Bronchial epithelial cell (primary cell): ENCODE measurements around the gene HOXC9. TPM values are rescaled to one million over a fixed set of nuclear protein-coding genes. Genes with fewer than 3 reads are reported as not detected.

Experiments
- DNase-seq: peaks from one replicate; pipeline ENCODE4 v3.0.0-alpha.2; 2010; ENCODE audit warnings: low read depth
- FAIRE-seq: peaks from 2 replicates; lab custom pipeline; 2011; peaks lifted over from hg19 to GRCh38; lab: Jason Lieb, UNC
- H3K27me3 ChIP-seq: 2 replicates; pipeline ENCODE4 v1.5.1; 2011; ENCODE audit warnings: low read length; ENCODE audit not compliant: control insufficient read depth, insufficient read depth
- H3K36me3 ChIP-seq: 2 replicates; pipeline ENCODE4 v1.5.1; 2011; ENCODE audit warnings: low read length; ENCODE audit not compliant: control insufficient read depth, insufficient read depth
- H3K4me3 ChIP-seq: 2 replicates; pipeline ENCODE4 v1.5.1; 2011; ENCODE audit warnings: mild to moderate bottlenecking, low read depth, low read length, control low read depth
- CTCF ChIP-seq: IDR thresholded peaks from 2 replicates; pipeline ENCODE4 v1.5.1; 2011; ENCODE audit warnings: mild to moderate bottlenecking, moderate library complexity, low read length, control low read depth, inconsistent platforms; ENCODE audit not compliant: insufficient read depth, severe bottlenecking
- total RNA-seq: library from RNA; depleted of rRNA; stranded (reverse); fragments of >200 nt; gene quantifications from 2 replicates; pipeline ENCODE4 v1.2.1, GENCODE V29; 2014

HOXC9 gene
- total RNA-seq, 1 donor from 2014 or later: not detected

- no peak for TF ChIP-seq CTCF
- FAIRE-seq (no peak), DNase-seq (no peak)
- Histone ChIP-seq H3K27me3 (peaks cover 82% of the 10 kb centered on the region), H3K36me3 (no peaks in the 10 kb centered on the region), H3K4me3 (no peak overlapping the region)
Measured at GRCh38 chr12:53976823-53977595, 23.0 kb upstream of the HOXC9 start.

GRCh38 chr12:53977596-53978445 is 22.1 kb upstream of the HOXC9 start:
- TF ChIP-seq CTCF: no peak
- FAIRE-seq (no peak), DNase-seq (no peak)
- Histone ChIP-seq H3K27me3 (peaks cover 82% of the 10 kb centered on the region), H3K4me3 (no peak overlapping the region), H3K36me3 (no peaks in the 10 kb centered on the region)

GRCh38 chr12:53978477-53979356 is 21.2 kb upstream of the HOXC9 start:
- no peak for FAIRE-seq

GRCh38 chr12:53980104-53980801 is 19.7 kb upstream of the HOXC9 start:
- Histone ChIP-seq H3K36me3 (no peaks in the 10 kb centered on the region), H3K27me3 (peaks cover 84% of the 10 kb centered on the region), H3K4me3 (no peak overlapping the region)
- DNase-seq (no peak), FAIRE-seq (no peak)
- no peak for TF ChIP-seq CTCF

More at GRCh38 chr12:53978477-53979356, 21.2 kb upstream of the HOXC9 start:
- H3K36me3 ChIP-seq: no peaks in the 10 kb centered on the region
- no peak for TF ChIP-seq CTCF
- H3K27me3 ChIP-seq: peaks cover 81% of the 10 kb centered on the region
- DNase-seq: no peak
- no peak overlapping the region for H3K4me3 ChIP-seq
